CD8-positive, alpha-beta memory T cell (primary cell): ENCODE measurements around the gene MEF2A. TPM values are rescaled to one million over a fixed set of nuclear protein-coding genes. Genes with fewer than 3 reads are reported as not detected.

Source experiments
- CTCF ChIA-PET: fragments of 350-600 bp; sonication (Branson Sonifier 250); formaldehyde crosslinking; loops from one replicate; lab custom pipeline; 2021; ENCODE audit warnings: antibody characterized with exemption; lab: Charles Lee
- POLR2A ChIA-PET: fragments of 350-600 bp; sonication (Branson Sonifier 250); formaldehyde crosslinking; loops from one replicate; lab custom pipeline; 2021; ENCODE audit warnings: antibody characterized with exemption; lab: Charles Lee
- DNase-seq, 5 donors: peaks; one replicate each; pipeline versions ENCODE4 v3.0.0 to v3.0.0-alpha.2; 2020 to 2022; ENCODE audit warnings: mixed read lengths in 1 of 5
- H3K27ac ChIP-seq: one replicate; pipeline ENCODE4 v1.7.0; 2013; ENCODE audit warnings: low read depth, mild to moderate bottlenecking, low read length, moderate library complexity
- H3K27me3 ChIP-seq: 2 replicates; pipeline ENCODE4 v1.7.0; 2013; ENCODE audit warnings: low read length, mild to moderate bottlenecking; ENCODE audit not compliant: insufficient read depth, poor library complexity, severe bottlenecking
- H3K36me3 ChIP-seq: 2 replicates; pipeline ENCODE4 v1.7.0; 2013; ENCODE audit warnings: mild to moderate bottlenecking, low read length, moderate library complexity; ENCODE audit not compliant: insufficient read depth
- H3K4me1 ChIP-seq: 2 replicates; pipeline ENCODE4 v1.7.0; 2013; ENCODE audit warnings: mild to moderate bottlenecking, low read length, moderate library complexity; ENCODE audit not compliant: insufficient read depth
- H3K4me3 ChIP-seq: 2 replicates; pipeline ENCODE4 v1.7.0; 2013; ENCODE audit warnings: mild to moderate bottlenecking, low read length
- H3K9me3 ChIP-seq: 2 replicates; pipeline ENCODE4 v1.7.0; 2013; ENCODE audit warnings: mild to moderate bottlenecking, low read length
- H3K27ac Mint-ChIP-seq, 8 donors: one replicate each; pipeline ENCODE4 v1.8.0; 2020 to 2021; ENCODE audit warnings: mixed read lengths in 8 of 8, mild to moderate bottlenecking in 6 of 8, inconsistent platforms in 3 of 8, moderate library complexity in 3 of 8
- H3K27me3 Mint-ChIP-seq, 2 donors: one replicate each; pipeline ENCODE4 v1.8.0; 2020 to 2021; ENCODE audit warnings: mixed read lengths in 2 of 2, mild to moderate bottlenecking in 1 of 2, moderate library complexity in 1 of 2
- H3K36me3 Mint-ChIP-seq, 3 donors: one replicate each; pipeline ENCODE4 v1.8.0; 2020 to 2021; ENCODE audit warnings: mixed read lengths in 3 of 3, inconsistent platforms in 1 of 3, mild to moderate bottlenecking in 1 of 3
- H3K4me1 Mint-ChIP-seq, 3 donors: one replicate each; pipeline ENCODE4 v1.8.0; 2020 to 2021; ENCODE audit warnings: mixed read lengths in 3 of 3, inconsistent platforms in 1 of 3, mild to moderate bottlenecking in 1 of 3
- H3K4me3 Mint-ChIP-seq, 7 donors: one replicate each; pipeline ENCODE4 v1.8.0; 2020 to 2021; ENCODE audit warnings: mixed read lengths in 7 of 7, mild to moderate bottlenecking in 6 of 7, moderate library complexity in 4 of 7, inconsistent platforms in 2 of 7
- H3K9me3 Mint-ChIP-seq, 5 donors: one replicate each; pipeline ENCODE4 v1.8.0; 2020 to 2022; ENCODE audit warnings: mixed read lengths in 5 of 5, mild to moderate bottlenecking in 3 of 5, moderate library complexity in 2 of 5, inconsistent platforms in 1 of 5
- polyA plus RNA-seq: library from polyadenylated mRNA; unstranded; fragments of 300-500 nt; fragmentation: Illumina TruSeq; gene quantifications from one replicate; pipeline ENCODE4 v1.2.3, GENCODE V29; 2021
- total RNA-seq, 2 experiments: library from RNA; stranded (reverse); gene quantifications; one replicate each; pipeline ENCODE4 v1.2.3, GENCODE V29; 2021

The MEF2A gene
- total and polyA plus RNA-seq, 3 experiments from 2014 or later = 15.3 to 22.4 (median 21.1) TPM

DNA sequence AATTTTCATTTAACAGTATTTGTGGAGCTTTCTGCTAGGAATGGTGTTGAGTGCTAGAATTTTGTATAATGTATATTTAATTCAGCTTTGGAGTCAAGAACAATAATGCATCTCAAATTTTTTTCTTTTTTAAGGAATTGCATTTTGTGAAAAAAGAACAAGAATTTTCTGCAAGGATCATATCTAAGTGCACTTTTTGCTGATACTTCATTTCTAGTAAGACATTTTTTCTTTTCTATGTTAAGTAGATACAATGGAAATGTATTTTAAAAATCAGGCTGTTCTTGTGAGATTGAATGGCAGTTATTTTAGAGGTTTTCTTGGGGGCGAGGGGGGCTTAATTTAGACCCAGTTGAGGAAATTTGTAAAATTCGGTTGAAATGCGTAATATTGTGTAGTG lies 32.5 kb downstream of the MEF2A start:
- Histone ChIP-seq H3K4me3 (no peak overlapping the region), H3K4me1 (no peaks in the 10 kb centered on the region), H3K27ac (no peak overlapping the region), H3K36me3 (no peaks in the 10 kb centered on the region), H3K27me3 (no peaks in the 10 kb centered on the region), H3K9me3 (no peaks in the 10 kb centered on the region)
- Mint-ChIP-seq H3K36me3 (peaks cover 27 to 64% (median 43%) of the 10 kb centered on the region in 3 donors), H3K4me1 (peaks cover 37 to 47% (median 39%) of the 10 kb centered on the region in 3 donors), H3K27ac (no peak overlapping the region), H3K9me3 (peaks cover 3 to 28% (median 17%) of the 10 kb centered on the region in 5 donors), H3K27me3 (no peaks in the 10 kb centered on the region), H3K4me3 (peak overlapping the region in 1 of 7 donors; percentile 32)
- no peak for DNase-seq
- ChIA-PET CTCF (no interaction called here), POLR2A (no interaction called here)

DNA sequence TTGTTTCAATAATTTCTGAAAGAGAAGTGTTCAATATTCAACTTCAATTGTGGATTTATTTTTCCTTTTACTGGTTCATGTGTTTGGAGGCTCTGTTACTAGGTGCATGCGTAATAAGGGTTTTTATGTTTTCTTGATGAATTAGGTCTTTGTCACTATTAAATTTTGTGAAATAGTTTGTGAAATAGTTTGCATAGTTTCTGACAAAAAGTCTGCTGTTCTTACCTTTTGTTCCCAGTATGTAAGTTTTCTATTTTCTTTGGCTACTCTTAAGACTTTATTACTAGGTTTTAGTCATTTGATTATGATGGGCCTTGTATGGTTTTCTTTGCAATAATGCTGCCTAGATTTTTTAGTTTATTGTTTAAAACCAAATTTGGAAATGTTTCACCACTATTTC lies 38.0 kb downstream of the MEF2A start:
- Histone ChIP-seq H3K4me3 (no peak overlapping the region), H3K27ac (no peak overlapping the region), H3K4me1 (no peaks in the 10 kb centered on the region), H3K9me3 (no peaks in the 10 kb centered on the region), H3K27me3 (no peaks in the 10 kb centered on the region), H3K36me3 (no peaks in the 10 kb centered on the region)
- H3K4me3 Mint-ChIP-seq = no peak overlapping the region
- CTCF ChIA-PET = no interaction called here
- DNase-seq = no peak
- H3K9me3 Mint-ChIP-seq = peaks cover 0 to 5% (median 0%) of the 10 kb centered on the region in 5 donors
- H3K27ac Mint-ChIP-seq = peak overlapping the region in 2 of 8 donors; percentile 30 to 32
- peaks cover 16 to 37% (median 28%) of the 10 kb centered on the region in 3 donors for H3K36me3 Mint-ChIP-seq
- H3K27me3 Mint-ChIP-seq = no peaks in the 10 kb centered on the region
- H3K4me1 Mint-ChIP-seq = peaks cover 53 to 73% (median 71%) of the 10 kb centered on the region in 3 donors
- POLR2A ChIA-PET = no interaction called here

DNA sequence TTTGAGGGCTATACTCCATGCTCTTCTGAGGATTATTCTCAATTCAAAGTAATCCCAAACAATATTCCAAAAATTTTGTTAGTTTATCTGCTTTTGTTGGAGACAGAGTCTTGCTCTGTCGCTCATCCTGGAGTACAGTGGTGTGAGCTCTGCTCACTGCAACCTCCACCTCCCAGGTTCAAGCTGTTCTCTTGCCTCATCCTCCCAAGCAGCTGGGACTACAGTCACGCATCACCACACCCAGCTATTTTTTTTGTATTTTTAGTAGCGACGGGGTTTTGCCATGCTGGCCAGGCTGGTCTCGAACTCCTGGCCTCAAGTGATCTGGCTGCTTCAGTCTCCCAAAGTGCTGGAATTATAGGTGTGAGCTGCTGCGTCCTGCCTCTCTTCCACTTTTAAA lies 39.1 kb downstream of the MEF2A start:
- no peak overlapping the region for H3K4me3 ChIP-seq
- H3K4me3 Mint-ChIP-seq = no peak overlapping the region
- POLR2A ChIA-PET = no interaction called here

DNA sequence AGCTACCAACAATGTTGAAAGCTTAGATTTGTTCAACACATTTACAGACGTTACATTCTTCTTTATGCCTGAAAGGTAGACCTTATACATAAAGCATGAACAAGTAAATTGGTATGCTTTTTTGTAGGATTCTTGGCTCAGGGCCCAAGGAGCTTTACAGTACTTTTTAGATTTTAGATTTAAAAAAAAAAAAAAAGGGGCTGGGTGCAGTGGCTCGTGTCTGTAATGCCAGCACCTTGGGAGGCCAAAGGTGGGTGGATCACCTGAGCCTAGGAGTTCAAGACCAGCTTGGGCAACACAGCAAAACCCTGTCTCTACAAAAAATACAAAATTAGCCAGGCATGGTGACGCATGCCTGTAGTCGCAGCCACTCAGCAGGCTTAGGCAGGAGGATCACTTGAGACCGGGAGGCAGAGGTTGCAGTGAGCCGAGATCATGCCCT lies 39.7 kb downstream of the MEF2A start:
- Histone ChIP-seq H3K36me3 (no peaks in the 10 kb centered on the region), H3K9me3 (no peaks in the 10 kb centered on the region), H3K4me1 (no peaks in the 10 kb centered on the region), H3K27ac (no peak overlapping the region), H3K27me3 (no peaks in the 10 kb centered on the region), H3K4me3 (no peak overlapping the region)
- no peak for DNase-seq
- H3K9me3 Mint-ChIP-seq = peaks cover 0 to under 1% (median 0%) of the 10 kb centered on the region in 5 donors
- H3K27me3 Mint-ChIP-seq = no peaks in the 10 kb centered on the region
- POLR2A ChIA-PET = no interaction called here
- CTCF ChIA-PET = no interaction called here
- peaks cover 51 to 68% (median 65%) of the 10 kb centered on the region in 3 donors for H3K4me1 Mint-ChIP-seq
- peak overlapping the region in 1 of 8 donors; percentile 35 for H3K27ac Mint-ChIP-seq
- H3K36me3 Mint-ChIP-seq = peaks cover 6 to 24% (median 15%) of the 10 kb centered on the region in 3 donors
- peak overlapping the region in 1 of 7 donors; percentile 54 for H3K4me3 Mint-ChIP-seq

More for the DNA sequence above, 39.1 kb downstream of the MEF2A start:
- Mint-ChIP-seq H3K27ac (peak overlapping the region in 1 of 8 donors; percentile 49), H3K27me3 (no peaks in the 10 kb centered on the region), H3K4me1 (peaks cover 56 to 75% (median 71%) of the 10 kb centered on the region in 3 donors), H3K9me3 (peaks cover 0 to 5% (median 0%) of the 10 kb centered on the region in 5 donors), H3K36me3 (peaks cover 13 to 30% (median 21%) of the 10 kb centered on the region in 3 donors)
- DNase-seq = no peak
- CTCF ChIA-PET = no interaction called here
- Histone ChIP-seq H3K27me3 (no peaks in the 10 kb centered on the region), H3K36me3 (no peaks in the 10 kb centered on the region), H3K9me3 (no peaks in the 10 kb centered on the region), H3K4me1 (no peaks in the 10 kb centered on the region), H3K27ac (no peak overlapping the region)

DNA sequence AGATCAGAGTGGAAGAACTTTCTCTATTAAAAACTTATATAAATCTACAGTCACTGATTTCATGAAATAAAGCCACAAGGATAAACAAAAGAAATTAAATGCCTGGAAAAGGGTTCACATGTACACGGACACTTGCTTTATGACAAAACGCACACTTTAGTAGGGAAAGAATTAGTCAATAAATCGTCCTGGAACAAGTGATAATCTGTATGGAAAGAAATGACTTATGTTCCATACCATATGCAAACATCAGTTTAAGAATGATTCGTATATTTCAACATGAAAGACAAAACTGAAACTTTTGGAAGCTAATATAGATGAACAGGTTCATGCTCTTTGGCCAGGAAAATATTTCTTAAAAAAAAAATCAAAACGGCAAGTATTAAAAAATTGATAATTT lies 40.2 kb downstream of the MEF2A start:
- H3K4me1 Mint-ChIP-seq = peaks cover 51 to 68% (median 61%) of the 10 kb centered on the region in 3 donors

DNA sequence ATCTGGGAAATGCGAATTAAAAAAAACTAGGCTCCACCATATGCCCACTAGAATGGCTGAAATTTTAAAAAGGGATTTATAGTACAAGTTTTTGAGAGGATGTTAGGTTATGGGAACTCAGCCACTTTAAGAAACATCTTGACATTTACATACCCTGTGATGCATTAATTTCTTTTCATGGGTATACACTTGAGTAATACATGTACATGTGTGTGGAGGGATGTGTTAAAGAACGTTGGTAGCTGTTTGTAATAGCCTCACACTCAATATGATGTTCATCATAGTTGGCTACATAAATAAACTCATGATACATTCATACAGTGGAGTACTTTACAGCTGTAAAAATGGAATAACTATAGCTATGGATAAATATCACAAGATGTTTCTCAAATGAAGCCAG lies 40.9 kb downstream of the MEF2A start:
- Histone ChIP-seq H3K27ac (no peak overlapping the region), H3K9me3 (no peaks in the 10 kb centered on the region), H3K36me3 (no peaks in the 10 kb centered on the region), H3K4me3 (no peak overlapping the region), H3K4me1 (no peaks in the 10 kb centered on the region), H3K27me3 (no peaks in the 10 kb centered on the region)
- POLR2A ChIA-PET = no interaction called here
- no peak overlapping the region for H3K27ac Mint-ChIP-seq
- DNase-seq = no peak
- H3K4me3 Mint-ChIP-seq = peak overlapping the region in 1 of 7 donors; percentile 5
- H3K36me3 Mint-ChIP-seq = peaks cover 3 to 16% (median 6%) of the 10 kb centered on the region in 3 donors
- no peaks in the 10 kb centered on the region for H3K27me3 Mint-ChIP-seq
- CTCF ChIA-PET = no interaction called here
- no peaks in the 10 kb centered on the region for H3K9me3 Mint-ChIP-seq
- H3K4me1 Mint-ChIP-seq = peaks cover 47 to 70% (median 58%) of the 10 kb centered on the region in 3 donors

More for the DNA sequence above, 40.2 kb downstream of the MEF2A start:
- H3K27me3 ChIP-seq = no peaks in the 10 kb centered on the region
- POLR2A ChIA-PET = no interaction called here
- no peaks in the 10 kb centered on the region for H3K9me3 ChIP-seq
- H3K27me3 Mint-ChIP-seq = no peaks in the 10 kb centered on the region
- peaks cover 5 to 21% (median 11%) of the 10 kb centered on the region in 3 donors for H3K36me3 Mint-ChIP-seq
- no peak overlapping the region for H3K27ac ChIP-seq
- H3K9me3 Mint-ChIP-seq = no peaks in the 10 kb centered on the region
- H3K36me3 ChIP-seq = no peaks in the 10 kb centered on the region
- peak overlapping the region in 1 of 8 donors; percentile 35 for H3K27ac Mint-ChIP-seq
- H3K4me3 Mint-ChIP-seq = peak overlapping the region in 1 of 7 donors; percentile 54
- H3K4me1 ChIP-seq = no peaks in the 10 kb centered on the region
- CTCF ChIA-PET = no interaction called here
- no peak for DNase-seq
- H3K4me3 ChIP-seq = no peak overlapping the region

DNA sequence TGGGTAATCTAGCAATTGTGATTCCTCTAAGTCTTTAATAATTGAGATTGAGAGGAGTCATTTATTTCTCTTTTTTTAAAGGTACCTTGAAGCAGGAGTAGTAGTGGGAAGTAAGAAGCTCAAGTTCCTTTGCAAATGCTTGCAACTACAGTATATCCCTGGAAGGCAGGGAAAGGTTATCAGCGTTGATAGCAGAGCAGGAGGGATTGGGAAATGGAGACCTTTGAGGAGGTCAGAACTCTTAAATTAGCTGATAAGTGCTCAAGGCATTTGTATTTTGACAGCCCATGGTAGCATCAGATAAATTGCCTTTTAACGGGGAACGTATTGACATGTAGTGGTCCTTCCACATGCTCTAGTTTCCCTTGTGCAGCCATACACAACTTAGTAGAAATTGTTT lies 47.7 kb downstream of the MEF2A start:
- Mint-ChIP-seq H3K27me3 (peaks cover 0 to 2% of the 10 kb centered on the region in 2 donors), H3K27ac (no peak overlapping the region), H3K4me3 (no peak overlapping the region), H3K36me3 (peaks cover 0 to 3% (median 0%) of the 10 kb centered on the region in 3 donors), H3K4me1 (peaks cover 46 to 72% (median 62%) of the 10 kb centered on the region in 3 donors), H3K9me3 (no peaks in the 10 kb centered on the region)
- Histone ChIP-seq H3K36me3 (no peaks in the 10 kb centered on the region), H3K27ac (no peak overlapping the region), H3K4me3 (no peak overlapping the region), H3K9me3 (no peaks in the 10 kb centered on the region), H3K27me3 (no peaks in the 10 kb centered on the region), H3K4me1 (peaks cover 13% of the 10 kb centered on the region)
- no peak for DNase-seq
- CTCF ChIA-PET = no interaction called here
- POLR2A ChIA-PET = no interaction called here

DNA sequence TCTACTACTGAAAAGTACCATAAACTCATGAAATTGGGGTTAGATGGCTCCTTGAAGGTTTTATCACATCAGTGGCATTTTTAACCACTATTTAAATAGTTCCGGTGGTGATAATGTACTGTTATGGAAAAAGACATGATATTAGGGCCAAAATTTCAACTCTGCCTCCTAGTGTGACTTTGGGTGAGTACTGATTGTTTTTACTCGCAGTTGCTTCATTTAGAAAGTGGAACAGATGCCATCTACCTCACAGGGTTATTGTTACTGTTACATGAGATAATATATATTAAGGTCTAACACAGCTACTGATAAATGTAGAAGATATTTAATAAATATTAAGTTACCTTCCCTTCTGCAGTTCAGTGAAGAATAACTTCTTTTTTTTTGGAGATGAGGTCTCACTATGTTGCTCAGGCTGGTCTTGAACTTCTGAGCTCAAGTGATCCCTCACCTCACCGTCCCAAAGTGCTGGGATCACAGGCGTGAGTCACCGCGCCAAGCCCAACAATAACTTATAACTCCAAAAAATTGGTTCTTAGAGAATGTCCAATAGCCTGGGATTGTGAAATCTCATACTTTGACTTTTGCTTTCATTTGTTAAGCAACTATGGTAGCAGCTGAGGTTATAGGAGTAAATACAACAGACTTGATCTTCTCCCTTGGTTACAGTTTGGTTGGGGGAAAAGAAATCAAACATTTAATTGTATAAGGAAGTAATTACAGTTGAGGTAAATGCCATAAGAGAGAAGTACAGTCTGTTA lies 48.3 kb downstream of the MEF2A start:
- DNase-seq = no peak
- Mint-ChIP-seq H3K27me3 (peaks cover 0 to 2% of the 10 kb centered on the region in 2 donors), H3K36me3 (peaks cover 0 to 3% (median 0%) of the 10 kb centered on the region in 3 donors), H3K4me3 (no peak overlapping the region), H3K4me1 (peaks cover 46 to 71% (median 67%) of the 10 kb centered on the region in 3 donors), H3K9me3 (no peaks in the 10 kb centered on the region), H3K27ac (peak overlapping the region in 1 of 8 donors; percentile 24)
- Histone ChIP-seq H3K27me3 (no peaks in the 10 kb centered on the region), H3K4me1 (peaks cover 17% of the 10 kb centered on the region), H3K36me3 (no peaks in the 10 kb centered on the region), H3K4me3 (no peak overlapping the region), H3K27ac (no peak overlapping the region), H3K9me3 (no peaks in the 10 kb centered on the region)
- ChIA-PET POLR2A (no interaction called here), CTCF (no interaction called here)
